Stimulated activated naive CD8-positive, alpha-beta T cell treated with anti-CD3 and anti-CD28 coated beads, Interleukin-15, Interleukin-2, amounts not matched to agents 100 ng/mL and 50 ng/mL, for 24 hours (primary cell): ENCODE data around the gene ACTL10.
"Not testable (repeated sequence)": the region's sequence is repeated elsewhere in the genome, so short reads cannot be mapped to it uniquely, and the experiment has no call there.

ENCODE experiments used
- H3K27ac Mint-ChIP-seq: one replicate; pipeline ENCODE4 v1.8.0; 2021; ENCODE audit warnings: mild to moderate bottlenecking, mixed read lengths
- H3K27me3 Mint-ChIP-seq: one replicate; pipeline ENCODE4 v1.8.0; 2021; ENCODE audit warnings: mixed read lengths
- H3K36me3 Mint-ChIP-seq: one replicate; pipeline ENCODE4 v1.8.0; 2021; ENCODE audit warnings: low read depth, mixed read lengths
- H3K4me1 Mint-ChIP-seq: one replicate; pipeline ENCODE4 v1.8.0; 2021; ENCODE audit warnings: low read depth, mixed read lengths
- H3K4me3 Mint-ChIP-seq: one replicate; pipeline ENCODE4 v1.8.0; 2021; ENCODE audit warnings: mild to moderate bottlenecking, mixed read lengths
- H3K9me3 Mint-ChIP-seq: one replicate; pipeline ENCODE4 v1.8.0; 2021; ENCODE audit warnings: mixed read lengths

ACTL10 gene

GRCh38 chr20:33666293-33667244 lies at the start of gene ACTL10:
Gene ACTL10, plus strand, starts transcription at chr20:33666943. Its CDS starts 555 bp downstream, at chr20:33667498.
- Mint-ChIP-seq H3K36me3 (peaks cover 4% of the 10 kb centered on the region), H3K27me3 (no peaks in the 10 kb centered on the region), H3K4me1 (peaks cover 37% of the 10 kb centered on the region), H3K4me3 (peak within 1 kb of the TSS; percentile 91), H3K27ac (peak within 1 kb of the TSS; percentile 95), H3K9me3 (no peaks in the 10 kb centered on the region)

GRCh38 chr20:33621717-33622400 lies 44.9 kb upstream of the ACTL10 start:
- no peak overlapping the region for H3K4me3 Mint-ChIP-seq
- H3K9me3 Mint-ChIP-seq, result no peaks in the 10 kb centered on the region
- H3K27ac Mint-ChIP-seq, result no peak overlapping the region
- H3K27me3 Mint-ChIP-seq, result no peaks in the 10 kb centered on the region
- peaks cover 37% of the 10 kb centered on the region for H3K36me3 Mint-ChIP-seq
- H3K4me1 Mint-ChIP-seq, result peaks cover 15% of the 10 kb centered on the region

GRCh38 chr20:33622705-33623365 lies 43.9 kb upstream of the ACTL10 start:
- Mint-ChIP-seq H3K36me3 (peaks cover 33% of the 10 kb centered on the region), H3K27ac (no peak overlapping the region), H3K27me3 (no peaks in the 10 kb centered on the region), H3K4me3 (no peak overlapping the region), H3K9me3 (no peaks in the 10 kb centered on the region), H3K4me1 (peaks cover 15% of the 10 kb centered on the region)

- Mint-ChIP-seq H3K27me3 (no peaks in the 10 kb centered on the region), H3K9me3 (no peaks in the 10 kb centered on the region), H3K4me3 (no peak overlapping the region), H3K4me1 (peaks cover 15% of the 10 kb centered on the region), H3K27ac (peak overlapping the region; percentile 19), H3K36me3 (peaks cover 46% of the 10 kb centered on the region)
Measured at GRCh38 chr20:33624399-33624798, 42.3 kb upstream of the ACTL10 start.

- H3K36me3 Mint-ChIP-seq, result peaks cover 62% of the 10 kb centered on the region
- no peak overlapping the region for H3K4me3 Mint-ChIP-seq
- H3K27ac Mint-ChIP-seq, result no peak overlapping the region
- no peaks in the 10 kb centered on the region for H3K27me3 Mint-ChIP-seq
- H3K4me1 Mint-ChIP-seq, result peaks cover 15% of the 10 kb centered on the region
- no peaks in the 10 kb centered on the region for H3K9me3 Mint-ChIP-seq
Measured at GRCh38 chr20:33626190-33626589, 40.6 kb upstream of the ACTL10 start.

GRCh38 chr20:33627577-33628216 lies 39.0 kb upstream of the ACTL10 start:
- no peak overlapping the region for H3K4me3 Mint-ChIP-seq
- no peaks in the 10 kb centered on the region for H3K9me3 Mint-ChIP-seq
- peak overlapping the region; percentile 31 for H3K27ac Mint-ChIP-seq
- peaks cover 15% of the 10 kb centered on the region for H3K4me1 Mint-ChIP-seq
- H3K27me3 Mint-ChIP-seq, result no peaks in the 10 kb centered on the region
- H3K36me3 Mint-ChIP-seq, result peaks cover 53% of the 10 kb centered on the region

GRCh38 chr20:33629533-33629932 lies 37.2 kb upstream of the ACTL10 start:
- H3K27me3 Mint-ChIP-seq, result no peaks in the 10 kb centered on the region
- H3K4me3 Mint-ChIP-seq, result no peak overlapping the region
- no peaks in the 10 kb centered on the region for H3K9me3 Mint-ChIP-seq
- H3K36me3 Mint-ChIP-seq, result peaks cover 38% of the 10 kb centered on the region
- peaks cover 8% of the 10 kb centered on the region for H3K4me1 Mint-ChIP-seq
- no peak overlapping the region for H3K27ac Mint-ChIP-seq

GRCh38 chr20:33629979-33630378 lies 36.8 kb upstream of the ACTL10 start:
- Mint-ChIP-seq H3K4me1 (peaks cover 5% of the 10 kb centered on the region), H3K27ac (no peak overlapping the region), H3K9me3 (no peaks in the 10 kb centered on the region), H3K36me3 (peaks cover 36% of the 10 kb centered on the region), H3K4me3 (no peak overlapping the region), H3K27me3 (no peaks in the 10 kb centered on the region)

GRCh38 chr20:33630507-33630906 lies 36.2 kb upstream of the ACTL10 start:
- Mint-ChIP-seq H3K9me3 (no peaks in the 10 kb centered on the region), H3K27me3 (no peaks in the 10 kb centered on the region), H3K36me3 (peaks cover 34% of the 10 kb centered on the region), H3K4me1 (peaks cover 5% of the 10 kb centered on the region), H3K27ac (no peak overlapping the region), H3K4me3 (no peak overlapping the region)

GRCh38 chr20:33631910-33632309 lies 34.8 kb upstream of the ACTL10 start:
- not testable (repeated sequence) for H3K9me3 Mint-ChIP-seq, H3K4me3 Mint-ChIP-seq, H3K27me3 Mint-ChIP-seq, H3K4me1 Mint-ChIP-seq, H3K27ac Mint-ChIP-seq
- peaks cover 32% of the 10 kb centered on the region for H3K36me3 Mint-ChIP-seq

GRCh38 chr20:33635341-33635740 lies 31.4 kb upstream of the ACTL10 start:
- Mint-ChIP-seq H3K27ac (no peak overlapping the region), H3K27me3 (no peaks in the 10 kb centered on the region), H3K4me3 (no peak overlapping the region), H3K4me1 (peaks cover 5% of the 10 kb centered on the region), H3K36me3 (peaks cover 22% of the 10 kb centered on the region), H3K9me3 (no peaks in the 10 kb centered on the region)

GRCh38 chr20:33636776-33637175 lies 30.0 kb upstream of the ACTL10 start:
- no peak overlapping the region for H3K4me3 Mint-ChIP-seq
- H3K27me3 Mint-ChIP-seq, result no peaks in the 10 kb centered on the region
- H3K36me3 Mint-ChIP-seq, result peaks cover 16% of the 10 kb centered on the region
- no peaks in the 10 kb centered on the region for H3K9me3 Mint-ChIP-seq
- H3K4me1 Mint-ChIP-seq, result peaks cover 5% of the 10 kb centered on the region
- H3K27ac Mint-ChIP-seq, result no peak overlapping the region

GRCh38 chr20:33640287-33640686 lies 26.5 kb upstream of the ACTL10 start:
- Mint-ChIP-seq H3K4me1 (no peaks in the 10 kb centered on the region), H3K27ac (no peak overlapping the region), H3K4me3 (no peak overlapping the region), H3K27me3 (no peaks in the 10 kb centered on the region), H3K9me3 (no peaks in the 10 kb centered on the region), H3K36me3 (peaks cover 18% of the 10 kb centered on the region)

- Mint-ChIP-seq H3K4me3 (no peak overlapping the region), H3K36me3 (peaks cover 11% of the 10 kb centered on the region), H3K9me3 (no peaks in the 10 kb centered on the region), H3K27me3 (no peaks in the 10 kb centered on the region), H3K4me1 (peaks cover 15% of the 10 kb centered on the region), H3K27ac (no peak overlapping the region)
Measured at GRCh38 chr20:33644313-33645071, 22.3 kb upstream of the ACTL10 start.
